Spleen (tissue), 11 donors: ENCODE data around the gene TRMT1. TPM values are rescaled to one million over a fixed set of nuclear protein-coding genes. Genes with fewer than 3 reads are reported as not detected.

Experiments used
- DNase-seq: peaks from one replicate; pipeline ENCODE4 v3.0.0-alpha.2; 2020
- H3K27ac ChIP-seq, 8 donors: fragments of 200-600 bp; sonication (generic) in 7 of 8; 1 replicate in 4 of 8; 2 replicates in 4 of 8; pipeline versions ENCODE4 v1.5.0 to v1.8.0; 2016 to 2021; ENCODE audit warnings: inconsistent platforms in 4 of 8, mild to moderate bottlenecking in 4 of 8, moderate library complexity in 1 of 8
- H3K27me3 ChIP-seq, 7 donors: fragments of 200-600 bp; sonication (generic) in 6 of 7; replicated peaks in 1 of 7; 1 replicate in 4 of 7; 2 replicates in 3 of 7; pipeline versions ENCODE4 v1.5.0 to v1.8.0; 2016 to 2021; ENCODE audit warnings: inconsistent platforms in 3 of 7, mild to moderate bottlenecking in 1 of 7
- H3K36me3 ChIP-seq, 6 donors: fragments of 200-600 bp; sonication (generic) in 5 of 6; 1 replicate in 4 of 6; 2 replicates in 2 of 6; pipeline versions ENCODE4 v1.5.0 to v1.8.0; 2016 to 2021; ENCODE audit warnings: inconsistent platforms in 2 of 6
- H3K4me1 ChIP-seq, 6 donors: fragments of 200-600 bp; sonication (generic) in 5 of 6; 1 replicate in 3 of 6; 2 replicates in 3 of 6; pipeline versions ENCODE4 v1.5.0 to v1.8.0; 2016 to 2021; ENCODE audit warnings: inconsistent platforms in 3 of 6
- H3K4me3 ChIP-seq, 8 donors: fragments of 200-600 bp; sonication (generic) in 7 of 8; 1 replicate in 4 of 8; 2 replicates in 4 of 8; pipeline versions ENCODE4 v1.5.0 to v1.8.0; 2016 to 2021; ENCODE audit warnings: inconsistent platforms in 4 of 8, mild to moderate bottlenecking in 4 of 8, moderate library complexity in 2 of 8
- H3K9me3 ChIP-seq, 8 donors: fragments of 200-600 bp; sonication (generic) in 7 of 8; 1 replicate in 4 of 8; 2 replicates in 4 of 8; pipeline versions ENCODE4 v1.5.0 to v1.8.0; 2016 to 2021; ENCODE audit warnings: inconsistent platforms in 4 of 8
- POLR2A ChIP-seq, 3 donors: fragments of 450-650 bp; IDR thresholded peaks; one replicate each; pipeline ENCODE4 v1.5.1; 2017; ENCODE audit warnings: antibody characterized with exemption in 3 of 3, mild to moderate bottlenecking in 1 of 3
- POLR2AphosphoS5 ChIP-seq, 3 donors: sonication (generic); formaldehyde crosslinking; IDR thresholded peaks; one replicate each; pipeline ENCODE4 v1.5.1; 2017; ENCODE audit warnings: antibody characterized with exemption in 3 of 3
- WGBS, 5 donors: extraction: QIAGEN DNeasy Blood & Tissue Kit in 3 of 5; methylation state at CpG; one replicate each; pipeline versions ENCODE4 v1.1.5 to v1.1.7; 2013 to 2018; 5-methylcytosine and 5-hydroxymethylcytosine counted together
- intact Hi-C: fragments of 100-400 bp; cut with DNase I; formaldehyde crosslinking; loops from one replicate; pipeline ENCODE4 v1.15.0; 2023; ENCODE audit warnings: low total_unique reads
- polyA plus RNA-seq, 3 donors: library from polyadenylated mRNA; stranded (reverse); fragments of 200-250 nt; gene quantifications; one replicate each; pipeline ENCODE4 v1.2.1, GENCODE V29; 2013
- total RNA-seq, 7 donors: library from RNA; depleted of rRNA in 3 of 7; stranded (reverse); fragments of >200 nt in 3 of 7; fragmentation: NEBNext Ultra II Directional in 4 of 7; extraction: Animal tissue kit (Norgen Biotek cat#: 25700) in 4 of 7; gene quantifications; one replicate each; pipeline versions ENCODE4 v1.1.0 to v1.2.1, GENCODE V29; 2016 to 2021
- TF ChIP-seq, protein P1 (sequence below), 11 experiments: fragments of 200-600 bp in 7 of 11; fragments of 450-650 bp in 4 of 11; sonication (generic) in 4 of 11; IDR thresholded peaks in 8 of 11; conservative IDR thresholded peaks in 3 of 11; 1 replicate in 7 of 11; 2 replicates in 4 of 11; pipeline versions ENCODE4 v1.4.0 to v1.8.0; 2016 to 2021; ENCODE audit warnings: antibody characterized with exemption in 11 of 11, inconsistent platforms in 4 of 11, mild to moderate bottlenecking in 1 of 11
- donor health status: healthy with polysubstance abuse.
- donor health status: DM: no; HTN: no; CAD: no; lungs with moderate emphysema.
- donor health status: DM: no; HTN: no; CAD: no.
- donor health status: Bipolar disorder and iron deficiency.
- donor health status: healthy.
- donor health status: DM: no; HTN: no; CAD: no.
- donor health status: DM: yes; HTN: yes; CAD: no.

TRMT1 gene
- total and polyA plus RNA-seq, 10 donors = 27.7 to 109 (median 47.3) TPM

GRCh38 chr19:13066226-13066625, 50.3 kb downstream of the TRMT1 start:
- Histone ChIP-seq H3K4me3 (no peak overlapping the region), H3K9me3 (no peaks in the 10 kb centered on the region), H3K4me1 (peaks cover 6 to 14% (median 7%) of the 10 kb centered on the region in 6 donors), H3K27ac (no peak overlapping the region), H3K27me3 (peaks cover 0 to 13% (median 0%) of the 10 kb centered on the region in 7 donors), H3K36me3 (no peaks in the 10 kb centered on the region)
- intact Hi-C loops = no loop called here
- TF ChIP-seq, protein P1, sequence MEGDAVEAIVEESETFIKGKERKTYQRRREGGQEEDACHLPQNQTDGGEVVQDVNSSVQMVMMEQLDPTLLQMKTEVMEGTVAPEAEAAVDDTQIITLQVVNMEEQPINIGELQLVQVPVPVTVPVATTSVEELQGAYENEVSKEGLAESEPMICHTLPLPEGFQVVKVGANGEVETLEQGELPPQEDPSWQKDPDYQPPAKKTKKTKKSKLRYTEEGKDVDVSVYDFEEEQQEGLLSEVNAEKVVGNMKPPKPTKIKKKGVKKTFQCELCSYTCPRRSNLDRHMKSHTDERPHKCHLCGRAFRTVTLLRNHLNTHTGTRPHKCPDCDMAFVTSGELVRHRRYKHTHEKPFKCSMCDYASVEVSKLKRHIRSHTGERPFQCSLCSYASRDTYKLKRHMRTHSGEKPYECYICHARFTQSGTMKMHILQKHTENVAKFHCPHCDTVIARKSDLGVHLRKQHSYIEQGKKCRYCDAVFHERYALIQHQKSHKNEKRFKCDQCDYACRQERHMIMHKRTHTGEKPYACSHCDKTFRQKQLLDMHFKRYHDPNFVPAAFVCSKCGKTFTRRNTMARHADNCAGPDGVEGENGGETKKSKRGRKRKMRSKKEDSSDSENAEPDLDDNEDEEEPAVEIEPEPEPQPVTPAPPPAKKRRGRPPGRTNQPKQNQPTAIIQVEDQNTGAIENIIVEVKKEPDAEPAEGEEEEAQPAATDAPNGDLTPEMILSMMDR (IDR thresholded peaks at IDR 0.05 in 8 of 11, conservative IDR thresholded peaks at IDR 0.05 in 3 of 11) = no peak
- TF ChIP-seq POLR2AphosphoS5 (IDR thresholded peaks at IDR 0.05) (no peak), POLR2A (IDR thresholded peaks at IDR 0.05) (no peak)
- DNase-seq = no peak
- 71 to 89% (median 75%) methylated on average over 5 of the region's 5 CpGs for WGBS, 5 donors

DNA sequence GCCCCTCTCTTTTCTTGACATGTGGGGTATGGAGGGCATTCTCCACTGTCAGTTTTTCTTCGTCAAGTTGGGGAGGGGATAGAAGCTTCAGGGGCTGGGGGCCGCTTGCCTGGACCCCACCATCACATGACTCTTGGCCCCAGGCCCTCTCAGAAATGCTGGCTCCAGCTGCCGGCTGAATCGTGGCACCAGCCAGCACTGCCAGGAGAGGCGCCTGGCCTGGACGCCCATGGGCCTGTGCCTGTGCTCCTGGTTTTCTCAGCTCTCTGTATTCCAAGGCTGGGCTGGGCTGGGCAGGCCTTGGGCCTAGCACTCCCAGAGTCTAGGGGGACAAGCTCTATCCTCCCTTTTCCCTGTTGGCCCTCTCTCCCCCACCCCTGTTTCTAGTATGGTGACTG, 52.4 kb downstream of the TRMT1 start:
- WGBS, 5 donors = 80 to 97% (median 85%) methylated on average over 4 to 6 of the region's 6 CpGs
- Histone ChIP-seq H3K9me3 (no peaks in the 10 kb centered on the region), H3K27me3 (peaks cover 0 to 27% (median 0%) of the 10 kb centered on the region in 7 donors), H3K36me3 (no peaks in the 10 kb centered on the region), H3K4me1 (peaks cover 8 to 30% (median 21%) of the 10 kb centered on the region in 6 donors), H3K27ac (no peak overlapping the region), H3K4me3 (no peak overlapping the region)
- no peak for DNase-seq
- no peak for TF ChIP-seq POLR2AphosphoS5 (IDR thresholded peaks at IDR 0.05)
- TF ChIP-seq POLR2A (IDR thresholded peaks at IDR 0.05) = no peak
- TF ChIP-seq, protein P1 (IDR thresholded peaks at IDR 0.05 in 8 of 11, conservative IDR thresholded peaks at IDR 0.05 in 3 of 11) = no peak
- intact Hi-C loops = loop anchor here (5.0 kb wide), 1 partner anchor 87 kb away; no protein-coding TSS in a partner anchor

DNA sequence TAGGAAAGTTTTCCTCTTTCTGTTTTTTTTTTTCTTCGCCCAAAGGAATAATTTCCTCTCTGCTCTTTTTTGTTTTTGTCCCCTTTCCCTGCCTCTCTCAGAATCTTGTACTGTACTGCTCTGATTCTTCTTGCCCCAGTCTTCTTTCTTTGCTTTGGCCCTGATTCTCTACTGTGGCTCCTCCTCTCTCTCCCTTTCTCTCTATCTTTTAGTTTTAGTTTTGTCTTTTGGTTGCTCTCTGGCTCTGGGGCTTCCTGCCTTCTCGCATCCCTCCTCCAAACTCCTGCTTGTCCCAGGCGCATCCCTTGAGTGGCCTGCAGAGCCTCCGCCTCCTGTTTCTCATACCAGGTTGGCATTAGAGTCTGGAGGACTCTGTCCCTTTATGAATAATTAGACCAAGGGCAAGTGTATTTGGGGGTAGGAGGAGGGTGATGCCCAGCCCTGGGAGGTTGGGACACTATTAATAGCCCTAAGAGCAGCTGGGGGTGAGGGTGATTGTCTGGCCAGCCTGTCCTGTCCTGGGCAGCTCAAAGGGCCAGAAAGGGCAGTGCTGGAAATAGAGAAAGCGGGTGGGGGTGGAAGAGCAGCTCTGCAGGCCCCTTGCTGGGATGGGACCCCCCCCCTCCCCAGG, 53.0 kb downstream of the TRMT1 start:
- DNase-seq = no peak
- Histone ChIP-seq H3K4me3 (no peak overlapping the region), H3K4me1 (peaks cover 8 to 31% (median 21%) of the 10 kb centered on the region in 6 donors), H3K27ac (no peak overlapping the region), H3K27me3 (peaks cover 0 to 27% (median 0%) of the 10 kb centered on the region in 7 donors), H3K9me3 (no peaks in the 10 kb centered on the region), H3K36me3 (no peaks in the 10 kb centered on the region)
- 72 to 87% (median 80%) methylated on average over 5 of the region's 5 CpGs for WGBS, 5 donors
- TF ChIP-seq POLR2A (IDR thresholded peaks at IDR 0.05) (no peak), POLR2AphosphoS5 (IDR thresholded peaks at IDR 0.05) (no peak)
- TF ChIP-seq, protein P1 (IDR thresholded peaks at IDR 0.05 in 8 of 11, conservative IDR thresholded peaks at IDR 0.05 in 3 of 11) = no peak
- intact Hi-C loops = loop anchor here (5.0 kb wide), 1 partner anchor 86 kb away; no protein-coding TSS in a partner anchor

DNA sequence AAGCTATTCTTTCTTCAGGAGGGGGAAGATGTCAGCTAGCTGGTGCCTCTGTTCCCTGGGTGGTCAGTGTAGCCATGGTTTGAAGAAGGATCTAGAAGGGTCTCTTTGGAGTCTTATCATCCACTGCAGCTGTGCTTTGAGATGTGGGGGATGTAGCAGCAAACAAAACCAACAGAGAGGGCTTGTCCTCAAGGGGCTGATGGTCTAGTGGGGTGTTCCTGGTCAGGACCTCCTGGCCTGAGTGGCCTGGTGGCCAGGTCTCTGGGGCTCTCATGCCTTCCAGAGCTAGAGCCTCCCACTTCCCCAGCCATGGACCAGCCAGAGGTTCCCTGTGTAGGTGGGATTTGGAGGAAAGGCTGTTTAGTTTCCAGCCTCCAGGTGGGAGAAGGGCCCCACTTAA, 54.2 kb downstream of the TRMT1 start:
- intact Hi-C loops = loop anchor here (5.0 kb wide), 1 partner anchor 85 kb away; no protein-coding TSS in a partner anchor
- peaks cover 8 to 38% (median 21%) of the 10 kb centered on the region in 6 donors for H3K4me1 ChIP-seq

More for the DNA sequence above, 54.2 kb downstream of the TRMT1 start:
- Histone ChIP-seq H3K27ac (no peak overlapping the region), H3K36me3 (no peaks in the 10 kb centered on the region), H3K27me3 (peaks cover 0 to 27% (median 0%) of the 10 kb centered on the region in 7 donors), H3K4me3 (no peak overlapping the region), H3K9me3 (no peaks in the 10 kb centered on the region)
- no peak for DNase-seq
- TF ChIP-seq POLR2AphosphoS5 (IDR thresholded peaks at IDR 0.05) (no peak), POLR2A (IDR thresholded peaks at IDR 0.05) (no peak)
- TF ChIP-seq, protein P1 (IDR thresholded peaks at IDR 0.05 in 8 of 11, conservative IDR thresholded peaks at IDR 0.05 in 3 of 11) = no peak
